Urinary bladder (tissue), 4 donors: ENCODE data around the gene TRPM2. TPM values are rescaled to one million over a fixed set of nuclear protein-coding genes. Genes with fewer than 3 reads are reported as not detected.
"Not testable (repeated sequence)": the region's sequence is repeated elsewhere in the genome, so short reads cannot be mapped to it uniquely, and the experiment has no call there.

Experiments
- DNase-seq: peaks from one replicate; pipeline ENCODE4 v3.0.0-alpha.2; 2015; ENCODE audit errors: extremely low spot score
- H3K27ac ChIP-seq: one replicate; pipeline ENCODE4 v1.5.1; 2013; ENCODE audit warnings: low read depth, mild to moderate bottlenecking, moderate library complexity
- H3K36me3 ChIP-seq: one replicate; pipeline ENCODE4 v1.6.1; 2013; ENCODE audit warnings: mild to moderate bottlenecking, moderate library complexity; ENCODE audit not compliant: insufficient read depth
- H3K4me1 ChIP-seq: one replicate; pipeline ENCODE4 v1.6.1; 2013; ENCODE audit warnings: mild to moderate bottlenecking, moderate library complexity; ENCODE audit not compliant: insufficient read depth
- H3K4me3 ChIP-seq: one replicate; pipeline ENCODE4 v1.5.1; 2013; ENCODE audit warnings: low read depth, low read length
- WGBS: extraction: QIAGEN DNeasy Blood & Tissue Kit; methylation state at CpG from one replicate; pipeline ENCODE4 v1.1.7; 2013; 5-methylcytosine and 5-hydroxymethylcytosine counted together
- polyA plus RNA-seq: library from polyadenylated mRNA; stranded (reverse); fragments of 200-250 nt; gene quantifications from one replicate; pipeline ENCODE4 v1.2.3, GENCODE V29; 2013
- total RNA-seq: library from RNA; depleted of rRNA; stranded (reverse); fragments of >200 nt; gene quantifications from one replicate; pipeline ENCODE4 v1.2.3, GENCODE V29; 2014
- donor health status: healthy with polysubstance abuse.
- donor health status: healthy.

TRPM2 gene
- total and polyA plus RNA-seq, 2 donors: 1.2 to 3.3 TPM

- Histone ChIP-seq H3K4me1 (no peaks in the 10 kb centered on the region), H3K4me3 (no peak overlapping the region), H3K36me3 (no peaks in the 10 kb centered on the region), H3K27ac (no peak overlapping the region)
- 46% methylated on average over 24 of the region's 24 CpGs for WGBS
- no peak for DNase-seq
These were observed 61.9 kb downstream of the TRPM2 start for GRCh38 chr21:44415073-44416025.

GRCh38 chr21:44416193-44416592 is 62.8 kb downstream of the TRPM2 start:
- no peak overlapping the region for H3K27ac ChIP-seq
- no peaks in the 10 kb centered on the region for H3K4me1 ChIP-seq
- H3K4me3 ChIP-seq: no peak overlapping the region
- WGBS: 69% methylated on average over 8 of the region's 8 CpGs
- no peak for DNase-seq
- no peaks in the 10 kb centered on the region for H3K36me3 ChIP-seq

GRCh38 chr21:44417621-44418107 is 64.2 kb downstream of the TRPM2 start:
- H3K4me3 ChIP-seq, DNase-seq: not testable (repeated sequence)
- WGBS: 92% methylated on average over 21 of the region's 21 CpGs

GRCh38 chr21:44418108-44418875 is 64.9 kb downstream of the TRPM2 start:
- Histone ChIP-seq H3K4me3 (no peak overlapping the region), H3K4me1 (no peaks in the 10 kb centered on the region), H3K27ac (no peak overlapping the region), H3K36me3 (no peaks in the 10 kb centered on the region)
- 90% methylated on average over 25 of the region's 25 CpGs for WGBS
- no peak for DNase-seq

More at GRCh38 chr21:44417621-44418107, 64.2 kb downstream of the TRPM2 start:
- not testable (repeated sequence) for H3K36me3 ChIP-seq, H3K27ac ChIP-seq, H3K4me1 ChIP-seq

GRCh38 chr21:44418876-44419230 is 65.4 kb downstream of the TRPM2 start:
- WGBS: 93% methylated on average over 8 of the region's 8 CpGs
- no peak for DNase-seq
- Histone ChIP-seq H3K27ac (no peak overlapping the region), H3K36me3 (no peaks in the 10 kb centered on the region), H3K4me3 (no peak overlapping the region), H3K4me1 (no peaks in the 10 kb centered on the region)

- WGBS: 98% methylated on average over 3 of the region's 3 CpGs
These were observed 66.3 kb downstream of the TRPM2 start for GRCh38 chr21:44419679-44420078.

GRCh38 chr21:44420416-44421205 is 67.2 kb downstream of the TRPM2 start:
- 91% methylated on average over 14 of the region's 14 CpGs for WGBS
- DNase-seq: no peak

More at GRCh38 chr21:44419679-44420078, 66.3 kb downstream of the TRPM2 start:
- H3K4me3 ChIP-seq: no peak overlapping the region
- H3K27ac ChIP-seq: no peak overlapping the region
- no peaks in the 10 kb centered on the region for H3K4me1 ChIP-seq
- H3K36me3 ChIP-seq: no peaks in the 10 kb centered on the region
- DNase-seq: no peak

GRCh38 chr21:44421901-44422840 is 68.8 kb downstream of the TRPM2 start:
- WGBS: 81% methylated on average over 25 of the region's 26 CpGs
- no peak overlapping the region for H3K27ac ChIP-seq
- DNase-seq: no peak
- no peaks in the 10 kb centered on the region for H3K36me3 ChIP-seq
- no peak overlapping the region for H3K4me3 ChIP-seq
- H3K4me1 ChIP-seq: no peaks in the 10 kb centered on the region

More at GRCh38 chr21:44420416-44421205, 67.2 kb downstream of the TRPM2 start:
- Histone ChIP-seq H3K4me3 (no peak overlapping the region), H3K27ac (no peak overlapping the region), H3K4me1 (no peaks in the 10 kb centered on the region), H3K36me3 (no peaks in the 10 kb centered on the region)

DNA sequence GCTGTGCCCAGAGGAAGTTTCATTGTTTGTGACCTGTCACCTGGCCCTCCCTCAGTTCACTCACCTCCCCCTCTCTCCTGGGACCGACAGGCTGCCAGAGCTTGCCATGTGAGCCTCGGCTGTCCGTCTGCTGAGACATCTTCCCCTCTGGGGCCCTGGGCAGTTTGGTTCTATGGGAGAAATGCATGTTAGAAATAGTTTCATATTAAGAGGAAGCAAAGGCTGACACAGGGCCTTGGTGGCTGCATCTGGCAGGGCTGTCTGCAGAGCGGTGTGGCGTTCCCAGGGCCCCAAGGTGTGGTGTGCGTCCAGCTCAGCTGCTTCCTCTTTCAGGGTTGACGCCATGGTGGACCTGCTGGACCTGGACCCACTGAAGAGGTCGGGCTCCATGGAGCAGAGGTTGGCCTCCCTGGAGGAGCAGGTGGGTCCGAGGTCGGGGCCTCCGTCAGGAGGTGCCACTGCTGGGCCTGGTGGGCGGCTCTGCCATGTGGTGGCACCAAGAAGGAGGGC is 69.9 kb downstream of the TRPM2 start:
- H3K36me3 ChIP-seq: no peaks in the 10 kb centered on the region
- H3K4me3 ChIP-seq: no peak overlapping the region
- no peak overlapping the region for H3K27ac ChIP-seq
- DNase-seq: no peak
- WGBS: 80% methylated on average over 12 of the region's 12 CpGs
- H3K4me1 ChIP-seq: no peaks in the 10 kb centered on the region

GRCh38 chr21:44423941-44424607 is 70.7 kb downstream of the TRPM2 start:
- DNase-seq: no peak
- 78% methylated on average over 17 of the region's 17 CpGs for WGBS
- Histone ChIP-seq H3K4me1 (no peaks in the 10 kb centered on the region), H3K4me3 (no peak overlapping the region), H3K36me3 (no peaks in the 10 kb centered on the region), H3K27ac (no peak overlapping the region)

DNA sequence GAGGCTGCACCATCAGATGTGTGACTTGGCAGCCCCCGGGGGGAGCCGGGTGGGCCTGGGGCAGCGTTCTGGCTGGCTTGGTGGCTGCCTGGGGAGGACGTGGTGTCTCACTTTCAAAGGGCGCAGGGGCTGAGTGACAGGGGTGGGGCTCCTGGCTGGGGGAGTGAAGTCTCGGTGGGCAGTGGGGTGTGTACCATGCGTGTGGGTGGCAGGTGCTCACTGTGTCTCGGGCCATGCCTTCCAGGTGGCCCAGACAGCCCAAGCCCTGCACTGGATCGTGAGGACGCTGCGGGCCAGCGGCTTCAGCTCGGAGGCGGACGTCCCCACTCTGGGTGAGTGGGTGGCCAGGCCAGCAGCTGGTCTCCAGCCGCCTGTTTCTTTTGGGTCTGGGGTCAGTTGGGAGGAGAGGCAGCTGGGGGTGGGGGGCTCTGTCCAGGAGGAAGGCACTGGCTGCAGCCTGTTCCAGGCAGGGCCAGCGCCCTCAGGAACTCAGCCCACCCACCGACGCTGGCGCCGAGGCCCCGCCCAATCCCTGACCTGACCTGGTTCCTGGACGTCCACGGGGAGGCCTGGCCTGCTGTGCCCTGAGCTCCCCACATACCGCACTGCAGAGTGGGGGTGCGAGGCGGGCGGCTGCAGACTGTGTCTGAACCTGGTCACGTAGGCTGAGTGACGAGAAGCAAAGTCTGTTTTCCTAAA is 71.3 kb downstream of the TRPM2 start:
- no peaks in the 10 kb centered on the region for H3K4me1 ChIP-seq
- WGBS: 69% methylated on average over 30 of the region's 30 CpGs
- no peak overlapping the region for H3K4me3 ChIP-seq
- DNase-seq: no peak
- H3K27ac ChIP-seq: no peak overlapping the region
- H3K36me3 ChIP-seq: no peaks in the 10 kb centered on the region
